ENCODE data around the gene COLEC11.
"Not testable (repeated sequence)": the region's sequence is repeated elsewhere in the genome, so short reads cannot be mapped to it uniquely, and the experiment has no call there.

The COLEC11 gene

GRCh38 chr2:3606028-3606369 is 11.1 kb downstream of the COLEC11 start:
- TF ChIP-seq ZNF274 (IDR thresholded peaks at IDR 0.05; ENCODE audit: low read depth, low read length), result no peak
- no peak overlapping the region for H3K4me3 ChIP-seq (ENCODE audit: low read length)

GRCh38 chr2:3606370-3607201 is 11.7 kb downstream of the COLEC11 start:
- H3K4me3 ChIP-seq (ENCODE audit: low read length), result no peak overlapping the region
- no peak for TF ChIP-seq ZNF274 (IDR thresholded peaks at IDR 0.05; ENCODE audit: low read depth, low read length)

GRCh38 chr2:3608373-3609278 is 13.7 kb downstream of the COLEC11 start:
- no peak for TF ChIP-seq ZNF274 (IDR thresholded peaks at IDR 0.05; ENCODE audit: low read depth, low read length)
- no peak overlapping the region for H3K4me3 ChIP-seq (ENCODE audit: low read length)

GRCh38 chr2:3609279-3609673 is 14.4 kb downstream of the COLEC11 start:
- not testable (repeated sequence) for H3K4me3 ChIP-seq (ENCODE audit: low read length)

GRCh38 chr2:3610415-3610814 is 15.5 kb downstream of the COLEC11 start:
- H3K4me3 ChIP-seq (ENCODE audit: low read length), result no peak overlapping the region
- TF ChIP-seq ZNF274 (IDR thresholded peaks at IDR 0.05; ENCODE audit: low read depth, low read length), result no peak

- no peak for TF ChIP-seq ZNF274 (IDR thresholded peaks at IDR 0.05; ENCODE audit: low read depth, low read length)
- no peak overlapping the region for H3K4me3 ChIP-seq (ENCODE audit: low read length)
Observed at GRCh38 chr2:3610881-3611505, 16.1 kb downstream of the COLEC11 start.

GRCh38 chr2:3611589-3611988 is 16.7 kb downstream of the COLEC11 start:
- no peak for TF ChIP-seq ZNF274 (IDR thresholded peaks at IDR 0.05; ENCODE audit: low read depth, low read length)
- no peak overlapping the region for H3K4me3 ChIP-seq (ENCODE audit: low read length)

GRCh38 chr2:3612639-3613523 is 18.0 kb downstream of the COLEC11 start:
- no peak overlapping the region for H3K4me3 ChIP-seq (ENCODE audit: low read length)

GRCh38 chr2:3613524-3613905 is 18.6 kb downstream of the COLEC11 start:
- TF ChIP-seq ZNF274 (IDR thresholded peaks at IDR 0.05; ENCODE audit: low read depth, low read length), result no peak

More at GRCh38 chr2:3612639-3613523, 18.0 kb downstream of the COLEC11 start:
- TF ChIP-seq ZNF274 (IDR thresholded peaks at IDR 0.05; ENCODE audit: low read depth, low read length), result no peak

GRCh38 chr2:3614743-3615142 is 19.8 kb downstream of the COLEC11 start:
- not testable (repeated sequence) for H3K4me3 ChIP-seq (ENCODE audit: low read length)

More at GRCh38 chr2:3613524-3613905, 18.6 kb downstream of the COLEC11 start:
- no peak overlapping the region for H3K4me3 ChIP-seq (ENCODE audit: low read length)

GRCh38 chr2:3615541-3616200 is 20.8 kb downstream of the COLEC11 start:
- not testable (repeated sequence) for H3K4me3 ChIP-seq (ENCODE audit: low read length)

GRCh38 chr2:3616435-3617197 is 21.7 kb downstream of the COLEC11 start:
- not testable (repeated sequence) for H3K4me3 ChIP-seq (ENCODE audit: low read length)
